HAP-1 (cell line): ENCODE results near the gene DOCK9.

ENCODE experiments used
- DNase-seq, 2 experiments: peaks; one replicate each; pipeline ENCODE4 v3.0.0-alpha.2; 2016 to 2020; ENCODE audit warnings: low spot score in 2 of 2
- H3K27me3 ChIP-seq: fragments of 250-450 bp; sonication (Bioruptor Pico); 2 replicates; pipeline ENCODE4 v1.5.1; 2020; ENCODE audit warnings: low read depth, mild to moderate bottlenecking, moderate library complexity
- H3K36me3 ChIP-seq: fragments of 250-450 bp; sonication (Bioruptor Pico); replicated peaks from 2 replicates; pipeline ENCODE4 v1.5.1; 2020; ENCODE audit warnings: mild to moderate bottlenecking
- H3K4me1 ChIP-seq: fragments of 250-450 bp; sonication (Bioruptor Pico); 2 replicates; pipeline ENCODE4 v1.5.1; 2020; ENCODE audit warnings: mild to moderate bottlenecking
- H3K4me3 ChIP-seq: fragments of 250-450 bp; sonication (Bioruptor Pico); 2 replicates; pipeline ENCODE4 v1.5.1; 2020; ENCODE audit warnings: mild to moderate bottlenecking, moderate library complexity
- H3K9me3 ChIP-seq: fragments of 250-450 bp; sonication (Bioruptor Pico); 2 replicates; pipeline ENCODE4 v1.5.1; 2020; ENCODE audit warnings: mild to moderate bottlenecking, moderate library complexity
- in situ Hi-C: fragments of 300-500 bp; cut with MboI; formaldehyde crosslinking; loops from 3 replicates; pipeline ENCODE4 v1.14.3; 2020; ENCODE audit warnings: low sequenced_read_pairs, inconsistent platforms, mixed read lengths

The DOCK9 gene

DNA sequence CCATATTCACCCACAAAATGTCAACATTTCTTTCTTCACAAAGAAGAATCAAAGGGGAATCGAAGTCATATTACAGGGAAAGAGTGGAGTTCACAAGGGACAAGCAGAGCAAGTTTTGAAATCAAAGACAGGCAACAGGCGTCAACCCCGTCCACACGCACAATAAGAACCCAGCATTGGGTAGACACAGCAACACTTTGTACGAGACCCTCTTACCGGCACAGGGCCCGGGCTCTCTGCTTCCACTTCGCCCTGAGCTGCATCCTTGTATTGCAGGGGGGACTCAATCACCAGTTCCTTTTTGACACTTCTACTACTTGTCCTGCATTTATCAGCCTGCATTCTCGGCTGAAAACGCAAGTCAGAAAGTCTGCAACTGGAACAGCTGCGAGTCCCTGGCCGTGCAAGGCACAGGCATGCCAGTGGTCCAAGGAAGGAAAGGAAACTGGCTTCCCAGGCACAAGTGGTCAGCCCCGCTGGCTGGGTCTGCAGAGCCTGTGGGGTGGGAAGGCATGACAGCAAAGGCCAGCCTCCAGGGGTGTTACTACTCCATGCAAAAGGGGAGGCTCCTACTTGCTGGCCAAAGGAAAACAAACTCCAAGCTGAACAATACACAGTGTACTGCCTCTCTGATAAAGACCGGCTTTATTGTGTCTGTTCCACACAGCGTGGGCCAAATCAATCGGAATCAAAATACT is at the start of gene DOCK9:
Gene DOCK9 (minus strand): TSS at position 497 of the 698 bp plus-strand sequence. CDS start 155 bp downstream, at position 342.
- H3K9me3 ChIP-seq: no peaks in the 10 kb centered on the region
- in situ Hi-C loops: no loop called here
- peaks cover 26% of the 10 kb centered on the region for H3K4me1 ChIP-seq
- peak within 1 kb of the TSS; percentile 15 for H3K4me3 ChIP-seq
- H3K36me3 ChIP-seq: no peaks in the 10 kb centered on the region; the same call in 1 of the 2 replicates
- DNase-seq: peak; percentile 48 to 65
- H3K27me3 ChIP-seq: no peaks in the 10 kb centered on the region

GRCh38 chr13:99027260-99027659 is 49.4 kb upstream of the DOCK9 start:
- no peaks in the 10 kb centered on the region for H3K27me3 ChIP-seq
- no peaks in the 10 kb centered on the region for H3K36me3 ChIP-seq
- H3K4me3 ChIP-seq: no peak overlapping the region
- in situ Hi-C loops: loop anchor here (25.0 kb wide), 1 partner anchor 340 kb away; no protein-coding TSS in a partner anchor
- DNase-seq: no peak
- H3K4me1 ChIP-seq: peaks cover 35% of the 10 kb centered on the region
- no peaks in the 10 kb centered on the region for H3K9me3 ChIP-seq

DNA sequence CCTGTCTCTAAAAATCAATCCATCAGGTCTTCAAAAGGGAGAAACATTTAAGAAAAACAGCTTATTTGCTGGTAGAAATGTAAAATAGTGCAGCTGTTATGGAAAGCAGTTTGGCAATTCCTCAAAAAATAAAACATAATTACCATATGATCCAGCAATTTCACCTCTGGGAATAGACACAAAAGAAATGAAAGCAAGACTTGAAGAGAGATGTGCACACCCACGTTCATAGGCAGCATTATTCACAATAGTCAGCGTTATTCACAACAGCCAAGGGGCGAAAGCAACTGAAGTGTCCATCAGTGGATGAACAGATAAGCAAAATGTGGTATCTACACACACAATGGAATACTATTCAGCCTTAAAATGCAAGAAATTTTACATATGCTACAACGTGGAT is 45.1 kb upstream of the DOCK9 start:
- in situ Hi-C loops: no loop called here
- no peaks in the 10 kb centered on the region for H3K9me3 ChIP-seq
- H3K27me3 ChIP-seq: no peaks in the 10 kb centered on the region
- H3K4me1 ChIP-seq: peaks cover 23% of the 10 kb centered on the region
- H3K36me3 ChIP-seq: no peaks in the 10 kb centered on the region
- peak; percentile 25 to 56 for DNase-seq
- H3K4me3 ChIP-seq: no peak overlapping the region

- in situ Hi-C loops: no loop called here
- H3K4me3 ChIP-seq: no peak overlapping the region
- no peaks in the 10 kb centered on the region for H3K27me3 ChIP-seq
- H3K4me1 ChIP-seq: peaks cover 10% of the 10 kb centered on the region
- DNase-seq: no peak
- H3K36me3 ChIP-seq: no peaks in the 10 kb centered on the region
- H3K9me3 ChIP-seq: no peaks in the 10 kb centered on the region
Observed at GRCh38 chr13:99018418-99019180, 40.7 kb upstream of the DOCK9 start.

- Histone ChIP-seq H3K4me1 (no peaks in the 10 kb centered on the region; the same call in 1 of the 2 replicates), H3K36me3 (no peaks in the 10 kb centered on the region), H3K27me3 (no peaks in the 10 kb centered on the region), H3K4me3 (no peak overlapping the region), H3K9me3 (no peaks in the 10 kb centered on the region)
- in situ Hi-C loops: no loop called here
- no peak for DNase-seq
Observed at GRCh38 chr13:99015606-99016490, 38.0 kb upstream of the DOCK9 start.

GRCh38 chr13:99014522-99014921 is 36.7 kb upstream of the DOCK9 start:
- H3K27me3 ChIP-seq: no peaks in the 10 kb centered on the region
- H3K9me3 ChIP-seq: no peaks in the 10 kb centered on the region
- H3K4me3 ChIP-seq: no peak overlapping the region
- DNase-seq: no peak
- H3K4me1 ChIP-seq: no peaks in the 10 kb centered on the region; the same call in 1 of the 2 replicates
- H3K36me3 ChIP-seq: no peaks in the 10 kb centered on the region
- in situ Hi-C loops: no loop called here

DNA sequence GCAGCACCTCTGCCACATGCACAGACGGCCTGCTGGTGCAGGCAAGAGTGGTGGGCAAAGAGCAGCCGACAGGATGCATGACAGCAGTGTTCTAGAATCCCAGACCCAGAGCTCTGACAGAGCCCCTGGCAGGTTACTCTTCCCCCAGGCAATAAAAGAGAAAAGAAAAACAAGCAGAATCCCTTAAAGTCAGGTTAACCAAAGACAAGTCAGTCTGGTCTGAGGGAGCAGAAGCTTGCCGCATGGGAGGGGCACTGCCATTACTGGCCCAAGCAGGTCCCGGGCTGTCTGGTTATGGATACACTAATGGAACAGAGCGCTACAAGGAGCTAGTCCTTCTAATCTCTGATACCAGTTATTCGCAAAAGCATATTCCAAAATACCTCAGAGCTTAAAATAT is 36.1 kb upstream of the DOCK9 start:
- in situ Hi-C loops: no loop called here
- no peaks in the 10 kb centered on the region; the same call in 1 of the 2 replicates for H3K4me1 ChIP-seq
- no peak for DNase-seq
- H3K36me3 ChIP-seq: no peaks in the 10 kb centered on the region
- H3K4me3 ChIP-seq: no peak overlapping the region
- H3K27me3 ChIP-seq: no peaks in the 10 kb centered on the region
- no peaks in the 10 kb centered on the region for H3K9me3 ChIP-seq

- Histone ChIP-seq H3K4me1 (peaks cover 5% of the 10 kb centered on the region; the same call in 1 of the 2 replicates), H3K27me3 (no peaks in the 10 kb centered on the region), H3K4me3 (no peak overlapping the region), H3K36me3 (no peaks in the 10 kb centered on the region), H3K9me3 (no peaks in the 10 kb centered on the region)
- in situ Hi-C loops: no loop called here
- DNase-seq: no peak
Observed at GRCh38 chr13:99012539-99012938, 34.7 kb upstream of the DOCK9 start.

- DNase-seq: no peak
- Histone ChIP-seq H3K4me3 (no peak overlapping the region), H3K9me3 (no peaks in the 10 kb centered on the region), H3K4me1 (peaks cover 5% of the 10 kb centered on the region; the same call in 1 of the 2 replicates), H3K27me3 (no peaks in the 10 kb centered on the region), H3K36me3 (no peaks in the 10 kb centered on the region)
- in situ Hi-C loops: no loop called here
Observed at GRCh38 chr13:99009987-99010551, 32.2 kb upstream of the DOCK9 start.

- H3K4me3 ChIP-seq: no peak overlapping the region
- in situ Hi-C loops: no loop called here
- H3K4me1 ChIP-seq: peaks cover 5% of the 10 kb centered on the region; the same call in 1 of the 2 replicates
- peak in 1 of 2 experiments; percentile 41 for DNase-seq
- H3K36me3 ChIP-seq: no peaks in the 10 kb centered on the region
- no peaks in the 10 kb centered on the region for H3K9me3 ChIP-seq
- no peaks in the 10 kb centered on the region for H3K27me3 ChIP-seq
Observed at GRCh38 chr13:99008577-99008976, 30.7 kb upstream of the DOCK9 start.

DNA sequence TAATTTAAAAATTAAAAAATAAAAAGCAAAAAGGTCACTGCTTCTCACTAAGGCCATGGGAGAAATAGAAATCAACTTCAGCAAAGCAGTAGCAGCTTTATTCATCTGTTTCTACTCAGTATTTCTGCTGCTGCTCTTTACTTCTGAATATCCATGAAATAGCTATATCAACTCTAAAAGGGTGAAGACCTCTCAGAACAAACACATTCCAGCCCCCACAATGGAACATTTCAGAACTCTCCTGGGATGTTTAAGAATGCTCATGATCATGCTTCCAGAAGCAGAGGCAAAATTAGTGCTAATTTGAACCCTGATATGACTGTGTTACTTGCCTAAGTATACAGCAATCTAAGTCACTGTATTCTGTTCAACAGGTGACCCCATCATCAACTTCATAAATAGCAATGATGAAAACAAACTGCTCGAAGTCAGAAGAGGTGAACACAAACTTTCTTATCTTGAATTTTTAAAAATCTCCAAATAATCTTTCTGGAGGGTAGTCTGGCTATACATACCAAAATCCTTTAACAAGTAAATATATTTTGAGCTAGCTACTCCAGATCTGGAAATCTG is 29.6 kb upstream of the DOCK9 start:
- Histone ChIP-seq H3K36me3 (no peaks in the 10 kb centered on the region), H3K4me3 (no peak overlapping the region), H3K27me3 (no peaks in the 10 kb centered on the region), H3K4me1 (peaks cover 5% of the 10 kb centered on the region; the same call in 1 of the 2 replicates), H3K9me3 (no peaks in the 10 kb centered on the region)
- no peak for DNase-seq
- in situ Hi-C loops: no loop called here

DNA sequence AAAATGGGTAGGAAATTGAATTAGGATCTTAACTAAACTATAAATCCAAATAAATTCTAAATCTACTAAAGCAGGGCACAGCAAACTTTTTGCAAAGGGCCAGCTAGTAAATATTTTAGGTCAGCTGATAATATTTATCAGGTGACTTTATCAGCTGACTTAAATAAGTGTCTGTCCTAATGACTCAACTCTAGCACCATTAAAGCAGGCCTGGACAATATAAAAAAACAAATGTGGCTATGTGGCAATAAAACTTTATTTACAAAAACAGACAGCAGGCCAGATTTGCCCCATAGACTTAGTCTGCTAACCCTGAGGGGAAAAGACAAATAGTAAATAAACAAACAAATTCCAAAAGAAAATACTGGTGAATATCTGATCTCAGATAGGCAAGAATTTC is 27.7 kb upstream of the DOCK9 start:
- H3K36me3 ChIP-seq: no peaks in the 10 kb centered on the region
- H3K4me3 ChIP-seq: no peak overlapping the region
- DNase-seq: no peak

GRCh38 chr13:99004978-99005377 is 27.1 kb upstream of the DOCK9 start:
- H3K36me3 ChIP-seq: no peaks in the 10 kb centered on the region
- H3K4me1 ChIP-seq: peaks cover 5% of the 10 kb centered on the region
- H3K27me3 ChIP-seq: no peaks in the 10 kb centered on the region
- no peak overlapping the region for H3K4me3 ChIP-seq
- DNase-seq: no peak
- in situ Hi-C loops: no loop called here
- H3K9me3 ChIP-seq: no peaks in the 10 kb centered on the region

More for the DNA sequence above, 27.7 kb upstream of the DOCK9 start:
- H3K27me3 ChIP-seq: no peaks in the 10 kb centered on the region
- no peaks in the 10 kb centered on the region for H3K9me3 ChIP-seq
- H3K4me1 ChIP-seq: peaks cover 5% of the 10 kb centered on the region
- in situ Hi-C loops: no loop called here
